Superior temporal gyrus (tissue), 1 donor: ENCODE data around the gene COLEC11.
"Not testable (repeated sequence)": the region's sequence is repeated elsewhere in the genome, so short reads cannot be mapped to it uniquely, and the experiment has no call there.

Experiments used
- DNase-seq: peaks from one replicate; pipeline ENCODE4 v3.0.0-alpha.2; 2016; ENCODE audit errors: extremely low spot score

Gene COLEC11

DNA sequence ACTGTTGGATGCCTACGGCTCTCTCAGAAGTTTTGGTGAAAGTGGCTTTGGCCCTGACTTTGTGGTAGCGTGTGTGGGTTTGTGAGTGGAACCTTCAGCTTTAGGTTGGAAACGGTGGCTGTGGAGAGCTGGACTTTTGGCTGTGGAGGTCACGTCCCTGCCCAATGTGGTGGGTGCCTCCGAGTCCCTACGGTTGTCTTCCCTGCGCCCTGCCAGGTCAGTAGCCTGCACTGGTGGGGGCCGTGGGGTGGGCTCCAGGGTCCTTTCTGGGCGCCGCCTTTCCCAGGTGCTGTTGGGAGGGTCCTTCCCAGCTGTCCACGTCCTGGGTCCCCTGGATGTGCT lies 11.1 kb downstream of the COLEC11 start:
- DNase-seq = no peak

DNA sequence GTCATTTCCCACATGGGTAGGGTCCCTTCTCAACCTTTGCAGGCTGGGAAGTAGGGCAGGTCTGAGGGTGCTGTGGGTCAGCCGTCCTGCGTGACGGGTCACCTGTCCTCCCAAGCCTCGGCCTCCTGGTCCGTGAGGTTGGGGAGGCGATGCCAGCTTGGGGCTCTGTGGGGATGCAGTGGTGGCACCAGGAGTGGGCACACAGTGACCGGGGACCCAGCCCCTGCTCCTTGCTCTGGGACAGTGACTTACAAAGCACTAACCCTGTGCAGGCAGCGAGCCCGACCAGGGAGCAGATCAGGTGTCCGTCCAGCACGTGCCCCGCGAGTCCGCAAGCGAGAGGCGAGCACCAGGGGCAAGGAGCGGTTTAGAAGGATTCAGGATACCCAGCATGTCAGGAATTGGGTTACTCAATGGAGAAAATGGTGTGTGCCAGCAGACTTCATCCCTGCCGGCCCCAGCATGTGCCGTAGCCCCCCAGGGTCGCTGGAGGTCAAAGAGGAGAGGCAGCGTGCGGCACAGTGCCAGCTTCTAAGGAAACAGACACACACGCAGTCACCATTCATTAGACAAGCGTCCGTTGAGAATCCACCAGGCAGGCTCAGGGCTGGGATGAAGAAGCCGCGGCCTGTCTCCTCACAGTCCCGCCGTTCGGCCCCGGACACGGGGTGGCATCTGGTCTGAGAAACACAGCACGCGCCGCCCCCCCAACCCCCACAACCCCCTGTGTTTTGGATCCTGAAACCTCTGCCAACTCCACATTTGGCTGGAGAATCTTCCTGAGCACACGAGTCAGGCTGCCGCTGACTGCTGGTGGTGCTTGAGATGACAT lies 11.7 kb downstream of the COLEC11 start:
- DNase-seq = no peak

GRCh38 chr2:3608373-3609278 lies 13.7 kb downstream of the COLEC11 start:
- no peak for DNase-seq

DNA sequence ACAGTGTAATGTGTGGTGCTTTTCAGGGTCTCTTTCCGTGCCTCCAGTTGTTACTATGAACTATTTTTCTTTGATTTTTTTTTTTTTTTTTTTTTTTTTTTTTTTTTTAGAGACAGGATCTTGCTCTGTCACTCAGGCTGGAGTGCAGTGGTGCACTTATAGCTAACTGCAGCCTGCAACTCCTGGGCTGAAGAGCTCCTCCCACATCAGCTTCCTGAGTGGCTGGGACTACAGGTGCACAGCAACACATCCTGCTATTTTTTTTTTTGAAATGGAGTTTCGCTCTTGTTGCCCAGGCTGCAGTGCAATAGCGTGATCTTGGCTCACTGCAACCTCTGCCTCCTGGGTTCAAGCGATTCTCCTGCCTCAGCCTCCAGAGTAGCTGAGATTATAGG lies 14.4 kb downstream of the COLEC11 start:
- not testable (repeated sequence) for DNase-seq

- no peak for DNase-seq
Observed at GRCh38 chr2:3610415-3610814, 15.5 kb downstream of the COLEC11 start.

GRCh38 chr2:3610881-3611505 lies 16.1 kb downstream of the COLEC11 start:
- no peak for DNase-seq

DNA sequence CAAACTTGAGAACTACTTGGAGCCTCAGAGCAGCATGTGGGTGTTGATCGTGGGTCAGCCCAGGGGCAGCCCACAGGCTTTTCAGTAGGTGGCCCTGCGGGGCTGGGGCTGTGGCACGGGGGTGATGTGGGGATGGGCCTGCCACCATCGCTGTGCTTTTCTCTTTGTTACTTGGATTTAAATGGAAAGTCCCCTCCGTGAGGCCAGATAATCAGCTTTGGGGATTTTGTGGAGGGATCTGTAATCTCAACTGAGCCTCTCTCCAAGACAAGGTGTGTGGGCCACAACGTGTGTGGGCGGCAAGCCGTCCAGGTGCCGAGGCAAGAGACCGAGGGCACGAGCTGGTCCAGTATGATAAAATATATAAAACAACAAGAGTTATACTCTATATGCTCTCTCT lies 16.7 kb downstream of the COLEC11 start:
- no peak for DNase-seq

DNA sequence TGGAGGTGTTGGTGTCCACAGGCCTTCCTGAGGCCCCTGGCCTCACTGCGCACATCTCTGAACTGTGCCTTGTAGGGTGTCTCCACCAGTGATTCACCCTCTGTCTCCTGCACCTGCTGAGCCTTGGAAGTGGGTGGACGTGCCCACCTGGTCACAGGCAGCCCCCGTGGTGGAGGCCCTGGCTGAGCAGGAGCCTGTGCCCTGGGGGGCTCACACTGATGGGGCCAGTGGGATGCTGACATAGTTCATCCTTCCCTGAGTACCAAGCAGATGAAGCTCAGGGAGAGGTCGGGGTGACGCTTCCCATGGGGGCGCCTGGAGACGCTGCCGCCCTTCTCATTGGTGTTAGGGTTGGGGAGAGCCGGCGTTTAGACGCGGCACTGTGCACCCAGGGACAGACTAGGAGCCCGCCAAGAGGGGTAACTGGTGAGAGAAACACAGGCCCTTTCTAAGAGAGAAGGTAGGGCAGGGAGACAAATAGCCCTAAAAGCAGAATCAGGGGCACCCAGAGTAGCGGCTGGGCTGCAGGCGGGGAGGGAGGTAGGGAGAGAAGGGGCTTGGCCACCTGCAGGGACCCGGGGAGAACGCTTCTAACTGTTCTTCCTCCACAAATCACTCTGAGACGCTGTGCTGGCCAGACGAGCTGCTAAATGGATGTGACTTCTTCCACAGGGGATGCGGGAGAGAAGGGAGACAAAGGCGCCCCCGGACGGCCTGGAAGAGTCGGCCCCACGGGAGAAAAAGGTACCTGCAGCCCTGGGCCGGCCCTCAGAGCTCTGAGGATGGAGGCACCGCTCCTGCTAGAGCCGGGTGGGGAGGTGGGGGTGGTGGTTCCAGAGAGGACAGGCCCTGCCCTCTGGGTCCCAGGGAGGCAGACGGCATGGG lies 18.0 kb downstream of the COLEC11 start:
- no peak for DNase-seq

GRCh38 chr2:3613524-3613905 lies 18.6 kb downstream of the COLEC11 start:
- no peak for DNase-seq

- not testable (repeated sequence) for DNase-seq
Observed at GRCh38 chr2:3614743-3615142, 19.8 kb downstream of the COLEC11 start.

GRCh38 chr2:3615541-3616200 lies 20.8 kb downstream of the COLEC11 start:
- DNase-seq = not testable (repeated sequence)

DNA sequence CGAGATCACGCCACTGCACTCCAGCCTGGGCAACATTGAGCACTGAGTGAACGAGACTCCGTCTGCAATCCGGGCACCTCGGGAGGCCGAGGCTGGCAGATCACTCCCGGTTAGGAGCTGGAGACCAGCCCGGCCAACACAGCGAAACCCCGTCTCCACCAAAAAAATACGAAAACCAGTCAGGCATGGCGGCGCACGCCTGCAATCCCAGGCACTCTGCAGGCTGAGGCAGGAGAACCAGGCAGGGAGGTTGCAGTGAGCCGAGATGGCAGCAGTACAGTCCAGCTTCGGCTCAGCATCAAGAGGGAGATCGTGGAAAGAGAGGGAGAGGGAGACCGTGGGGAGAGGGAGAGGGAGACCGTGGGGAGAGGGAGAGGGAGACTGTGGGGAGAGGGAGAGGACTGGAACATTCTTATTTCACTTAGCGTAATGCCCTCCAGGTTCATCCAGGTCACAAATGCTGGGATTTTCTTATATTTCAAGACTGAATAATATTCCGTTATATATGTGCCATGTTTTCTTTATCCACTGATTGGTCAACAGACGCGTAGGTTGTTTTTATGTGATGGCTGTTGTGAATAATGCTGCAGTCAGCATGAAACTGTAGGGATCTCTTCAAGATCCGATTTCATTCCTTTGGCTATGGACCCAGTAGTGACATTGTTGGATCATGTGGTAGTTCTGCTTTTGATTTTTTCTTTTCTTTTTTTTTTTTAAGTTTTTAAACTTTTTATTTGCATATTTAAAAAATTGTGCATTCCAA lies 21.7 kb downstream of the COLEC11 start:
- DNase-seq = not testable (repeated sequence)

DNA sequence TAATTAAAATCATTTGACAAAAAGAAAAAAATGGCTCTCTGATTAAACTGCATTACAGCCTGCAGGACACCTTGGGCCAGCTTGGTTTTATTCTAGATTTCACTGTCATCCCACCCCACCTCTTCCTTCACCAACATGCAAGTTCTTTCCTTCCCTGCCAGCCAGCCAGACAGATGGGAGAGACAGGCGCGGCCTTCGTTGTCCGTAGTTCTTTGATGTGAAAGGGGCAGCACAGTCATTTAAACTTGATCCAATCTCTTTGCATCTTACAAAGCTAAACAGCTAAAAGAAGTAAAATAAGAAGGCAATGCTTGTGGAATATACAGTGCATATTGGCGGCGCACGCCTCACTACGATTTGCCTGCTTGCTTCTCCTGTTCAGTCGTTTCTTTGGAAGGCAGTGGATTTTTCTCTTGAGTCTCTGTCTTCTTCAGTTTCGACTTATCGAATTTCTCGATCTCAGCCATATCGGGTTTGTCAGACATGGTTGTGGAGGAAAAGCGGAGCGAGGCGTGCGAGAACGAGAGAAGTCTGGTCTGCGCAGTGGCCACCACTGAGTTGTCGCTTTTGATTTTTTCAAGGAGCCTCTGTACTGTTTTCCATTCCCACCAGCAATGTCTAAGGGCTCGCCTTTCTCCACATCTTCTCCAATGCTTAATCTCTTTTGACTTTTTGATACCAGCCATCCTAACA lies 22.4 kb downstream of the COLEC11 start:
- no peak for DNase-seq

GRCh38 chr2:3618367-3618766 lies 23.5 kb downstream of the COLEC11 start:
- DNase-seq = no peak

GRCh38 chr2:3619033-3619432 lies 24.1 kb downstream of the COLEC11 start:
- no peak for DNase-seq

DNA sequence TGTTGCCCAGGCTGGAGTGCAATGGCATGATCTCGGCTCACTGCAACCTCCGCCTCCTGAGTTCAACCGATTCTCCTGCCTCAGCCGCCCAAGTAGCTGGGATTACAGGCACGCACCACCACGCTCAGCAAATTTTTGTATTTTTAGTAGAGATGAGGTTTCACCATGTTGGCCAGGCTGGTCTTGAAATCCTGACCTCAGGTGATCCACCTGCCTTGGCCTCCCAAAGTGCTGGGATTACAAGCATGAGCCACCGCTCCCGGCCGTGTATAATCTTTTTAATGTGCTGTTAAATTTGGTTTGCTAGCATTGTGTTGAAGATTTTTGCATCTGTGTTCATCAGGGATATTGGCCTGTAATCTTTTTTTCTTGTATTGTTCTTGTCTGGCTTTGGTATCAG lies 24.7 kb downstream of the COLEC11 start:
- DNase-seq = not testable (repeated sequence)

DNA sequence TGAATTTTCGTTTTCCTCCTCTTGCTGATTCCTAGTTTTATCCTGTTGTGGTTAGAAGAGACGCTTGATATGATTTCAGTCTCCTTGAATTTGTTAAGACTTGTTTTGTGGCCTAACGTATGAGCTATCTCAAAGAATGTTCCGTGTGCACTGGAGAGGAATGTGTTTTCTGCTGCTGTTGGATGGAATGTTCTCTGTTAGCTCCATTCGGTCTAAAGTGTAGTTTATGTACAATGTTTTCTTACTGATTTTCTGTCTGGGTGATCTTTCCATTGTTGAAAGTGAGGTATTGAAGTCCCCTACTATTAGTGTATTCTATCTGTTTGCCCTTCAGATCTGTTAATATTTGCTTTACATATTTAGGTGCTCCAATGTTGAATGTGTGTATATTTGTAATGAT lies 25.9 kb downstream of the COLEC11 start:
- no peak for DNase-seq

GRCh38 chr2:3622967-3623366 lies 28.1 kb downstream of the COLEC11 start:
- DNase-seq = no peak

- DNase-seq = no peak
Observed at GRCh38 chr2:3624059-3624794, 29.3 kb downstream of the COLEC11 start.
